Esophagus (tissue), 2 donors: ENCODE data around the gene BTBD9. TPM values are rescaled to one million over a fixed set of nuclear protein-coding genes. Genes with fewer than 3 reads are reported as not detected.

ENCODE experiments used
- H3K27ac ChIP-seq, 2 donors: one replicate each; pipeline ENCODE4 v1.5.1; 2013; ENCODE audit warnings: low read depth in 2 of 2, mild to moderate bottlenecking in 2 of 2, inconsistent platforms in 1 of 2, low read length in 1 of 2, moderate library complexity in 1 of 2
- H3K27me3 ChIP-seq, 2 donors: one replicate each; pipeline ENCODE4 v1.6.1; 2013; ENCODE audit warnings: low read length in 2 of 2, control low read depth in 1 of 2, mild to moderate bottlenecking in 1 of 2; ENCODE audit not compliant: insufficient read depth in 2 of 2, control insufficient read depth in 1 of 2
- H3K36me3 ChIP-seq, 2 donors: one replicate each; pipeline ENCODE4 v1.6.1; 2013; ENCODE audit warnings: low read length in 1 of 2; ENCODE audit not compliant: control insufficient read depth in 2 of 2, insufficient read depth in 2 of 2
- H3K4me1 ChIP-seq, 2 donors: one replicate each; pipeline ENCODE4 v1.6.1; 2013; ENCODE audit warnings: low read length in 1 of 2; ENCODE audit not compliant: control insufficient read depth in 2 of 2, insufficient read depth in 2 of 2
- H3K4me3 ChIP-seq, 2 donors: one replicate each; pipeline ENCODE4 v1.5.1; 2013; ENCODE audit warnings: low read length in 2 of 2, mild to moderate bottlenecking in 2 of 2, low read depth in 1 of 2, moderate library complexity in 1 of 2
- H3K9me3 ChIP-seq, 2 donors: one replicate each; pipeline ENCODE4 v1.6.1; 2013; ENCODE audit warnings: mild to moderate bottlenecking in 2 of 2, low read depth in 1 of 2, low read length in 1 of 2, moderate library complexity in 1 of 2; ENCODE audit not compliant: control insufficient read depth in 2 of 2, insufficient read depth in 1 of 2
- WGBS, 2 donors: extraction: QIAGEN DNeasy Blood & Tissue Kit; methylation state at CpG; one replicate each; pipeline ENCODE4 v1.1.7; 2013; 5-methylcytosine and 5-hydroxymethylcytosine counted together
- polyA plus RNA-seq, 2 donors: library from polyadenylated mRNA; stranded (reverse); fragments of 200-250 nt; gene quantifications; one replicate each; pipeline ENCODE4 v1.2.3, GENCODE V29; 2013
- donor health status: healthy with polysubstance abuse.
- donor health status: Bipolar disorder and iron deficiency.

BTBD9 gene
- polyA plus RNA-seq, 2 donors = 3.2 to 3.8 TPM

DNA sequence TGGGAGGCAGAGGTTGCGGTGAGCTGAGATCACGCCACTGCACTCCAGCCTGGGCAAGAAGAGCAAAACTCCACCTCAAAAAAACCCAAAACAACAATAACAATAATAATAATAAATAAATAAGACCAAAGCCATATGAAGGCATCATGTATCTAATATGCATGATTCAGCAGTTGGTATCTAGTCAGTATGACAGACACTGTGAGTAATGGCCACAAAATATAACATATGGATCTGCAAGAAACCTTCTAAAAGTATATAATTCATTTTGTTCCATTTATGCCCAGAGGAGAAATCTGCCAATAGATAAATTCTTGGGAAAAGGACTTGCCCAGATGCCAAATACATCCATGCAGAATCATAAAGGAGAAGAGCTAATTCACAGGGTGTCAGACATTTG, 252.3 kb downstream of the BTBD9 start:
- 96 to 100% methylated on average over 2 of the region's 2 CpGs for WGBS, 2 donors

GRCh38 chr6:38378801-38379200, 260.9 kb downstream of the BTBD9 start:
- Histone ChIP-seq H3K4me1 (no peaks in the 10 kb centered on the region), H3K36me3 (no peaks in the 10 kb centered on the region), H3K27ac (no peak overlapping the region), H3K4me3 (no peak overlapping the region), H3K9me3 (no peaks in the 10 kb centered on the region), H3K27me3 (no peaks in the 10 kb centered on the region)
- 91 to 97% methylated on average over 7 of the region's 7 CpGs for WGBS, 2 donors

More for the DNA sequence above, 252.3 kb downstream of the BTBD9 start:
- Histone ChIP-seq H3K4me3 (no peak overlapping the region), H3K36me3 (no peaks in the 10 kb centered on the region), H3K27me3 (no peaks in the 10 kb centered on the region), H3K4me1 (no peaks in the 10 kb centered on the region), H3K9me3 (no peaks in the 10 kb centered on the region), H3K27ac (no peak overlapping the region)

- Histone ChIP-seq H3K27me3 (no peaks in the 10 kb centered on the region), H3K9me3 (no peaks in the 10 kb centered on the region), H3K4me1 (no peaks in the 10 kb centered on the region), H3K36me3 (no peaks in the 10 kb centered on the region), H3K27ac (no peak overlapping the region), H3K4me3 (no peak overlapping the region)
- 88 to 90% methylated on average over 2 of the region's 2 CpGs for WGBS, 2 donors
These were observed 263.8 kb downstream of the BTBD9 start for GRCh38 chr6:38375937-38376336.

DNA sequence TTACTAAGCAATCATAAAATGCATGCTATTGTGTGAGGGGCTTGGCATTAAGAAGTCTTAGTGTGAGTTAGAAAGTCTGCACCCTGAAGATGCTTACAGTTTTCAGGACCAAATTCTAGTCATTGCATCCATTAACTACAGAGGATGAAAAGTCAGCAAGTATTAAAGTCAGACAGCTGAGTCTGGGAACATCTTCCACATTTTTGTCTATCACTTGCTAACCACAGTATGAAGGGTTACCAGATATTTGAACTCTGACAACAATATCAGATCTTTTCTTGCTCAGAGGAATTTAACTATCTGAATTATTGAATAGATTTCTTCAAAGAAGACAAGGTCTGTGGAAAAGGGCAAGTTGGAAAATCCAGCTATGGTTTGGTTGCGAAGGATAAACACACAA, 264.4 kb downstream of the BTBD9 start:
- 97 to 100% methylated on average over 1 of the region's 1 CpG for WGBS, 2 donors
- Histone ChIP-seq H3K27me3 (no peaks in the 10 kb centered on the region), H3K27ac (no peak overlapping the region), H3K9me3 (no peaks in the 10 kb centered on the region), H3K4me1 (no peaks in the 10 kb centered on the region), H3K4me3 (no peak overlapping the region), H3K36me3 (no peaks in the 10 kb centered on the region)

GRCh38 chr6:38371881-38372280, 267.8 kb downstream of the BTBD9 start:
- WGBS, 2 donors = 92 to 94% methylated on average over 1 of the region's 1 CpG
- H3K4me3 ChIP-seq = no peak overlapping the region
- H3K4me1 ChIP-seq = no peaks in the 10 kb centered on the region
- no peak overlapping the region for H3K27ac ChIP-seq
- H3K9me3 ChIP-seq = no peaks in the 10 kb centered on the region
- H3K36me3 ChIP-seq = no peaks in the 10 kb centered on the region
- H3K27me3 ChIP-seq = no peaks in the 10 kb centered on the region

- H3K36me3 ChIP-seq = no peaks in the 10 kb centered on the region
- no peaks in the 10 kb centered on the region for H3K9me3 ChIP-seq
- no peak overlapping the region for H3K27ac ChIP-seq
- WGBS, 2 donors = 70 to 72% methylated on average over 8 of the region's 8 CpGs
- no peak overlapping the region for H3K4me3 ChIP-seq
- no peaks in the 10 kb centered on the region for H3K27me3 ChIP-seq
- H3K4me1 ChIP-seq = no peaks in the 10 kb centered on the region
These were observed 268.8 kb downstream of the BTBD9 start for GRCh38 chr6:38370653-38371601.

DNA sequence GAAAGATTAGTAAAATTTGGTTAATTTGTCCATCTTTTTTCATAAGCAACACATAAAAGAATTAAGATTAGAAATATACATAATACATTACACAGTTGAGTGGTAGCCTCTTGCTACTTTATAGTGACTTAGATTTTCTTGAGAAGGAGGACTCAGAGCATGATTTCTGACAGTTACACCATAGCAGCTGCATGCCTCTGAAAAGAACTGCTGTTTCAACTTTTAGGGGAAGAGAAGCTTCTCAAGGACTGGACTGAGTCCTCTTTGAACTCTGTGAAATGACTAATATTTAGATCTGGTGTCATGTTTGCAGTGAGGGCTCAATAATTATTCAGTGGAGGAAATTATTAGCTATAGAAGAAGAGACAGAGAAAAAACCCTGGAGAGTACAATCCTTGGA, 272.5 kb downstream of the BTBD9 start:
- no peaks in the 10 kb centered on the region for H3K36me3 ChIP-seq
- no peak overlapping the region for H3K27ac ChIP-seq
- H3K27me3 ChIP-seq = no peaks in the 10 kb centered on the region
- no peak overlapping the region for H3K4me3 ChIP-seq
- H3K4me1 ChIP-seq = no peaks in the 10 kb centered on the region
- H3K9me3 ChIP-seq = no peaks in the 10 kb centered on the region

DNA sequence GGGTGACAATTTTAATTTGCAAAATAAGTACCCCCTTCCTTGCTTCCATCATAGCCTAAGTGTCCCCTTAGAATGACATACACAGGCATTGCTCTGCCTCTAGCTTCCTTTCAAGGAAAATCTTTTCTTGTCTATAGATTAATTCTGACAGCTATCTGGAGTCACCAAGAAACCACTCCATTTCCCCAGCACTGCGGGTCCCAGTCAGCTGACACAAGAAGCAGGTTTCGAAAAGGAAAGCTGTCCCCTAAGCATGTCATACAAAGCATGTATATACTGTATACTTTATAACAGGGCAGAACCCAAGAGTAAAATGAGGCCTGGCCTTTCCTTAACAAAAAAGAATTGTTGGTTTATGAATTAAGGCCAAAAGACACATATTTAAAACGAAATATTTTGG, 273.5 kb downstream of the BTBD9 start:
- Histone ChIP-seq H3K9me3 (no peaks in the 10 kb centered on the region), H3K4me1 (no peaks in the 10 kb centered on the region), H3K4me3 (no peak overlapping the region), H3K27ac (no peak overlapping the region), H3K27me3 (no peaks in the 10 kb centered on the region), H3K36me3 (no peaks in the 10 kb centered on the region)
- 89 to 91% methylated on average over 3 of the region's 3 CpGs for WGBS, 2 donors

GRCh38 chr6:38364775-38365174, 275.0 kb downstream of the BTBD9 start:
- Histone ChIP-seq H3K9me3 (no peaks in the 10 kb centered on the region), H3K27me3 (no peaks in the 10 kb centered on the region), H3K36me3 (no peaks in the 10 kb centered on the region), H3K4me3 (no peak overlapping the region), H3K27ac (no peak overlapping the region), H3K4me1 (no peaks in the 10 kb centered on the region)
- WGBS, 2 donors = 92 to 94% methylated on average over 2 of the region's 2 CpGs

DNA sequence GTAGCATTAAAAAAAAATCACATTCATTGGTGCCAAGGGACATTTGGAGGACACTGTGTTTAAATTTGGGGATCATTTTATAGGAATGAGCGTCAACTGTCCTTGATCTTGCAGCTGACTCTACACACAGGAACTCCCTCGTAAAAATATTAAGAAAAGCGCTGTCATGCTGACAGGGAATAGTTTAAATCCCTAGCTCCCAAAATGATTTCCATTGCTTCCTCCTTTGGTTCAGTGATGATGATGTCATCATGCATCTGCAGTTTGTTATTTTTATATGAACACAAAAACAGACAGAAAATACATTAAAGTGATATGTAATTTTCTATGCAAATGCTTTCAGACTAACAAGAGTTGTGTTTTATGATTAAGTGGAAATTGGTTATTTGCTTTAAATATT, 275.6 kb downstream of the BTBD9 start:
- Histone ChIP-seq H3K4me1 (no peaks in the 10 kb centered on the region), H3K27me3 (no peaks in the 10 kb centered on the region), H3K9me3 (no peaks in the 10 kb centered on the region), H3K4me3 (no peak overlapping the region), H3K27ac (no peak overlapping the region), H3K36me3 (no peaks in the 10 kb centered on the region)
- WGBS, 2 donors = 86 to 90% methylated on average over 3 of the region's 3 CpGs
